ENCODE results near the gene DES. TPM values are rescaled to one million over a fixed set of nuclear protein-coding genes. Genes with fewer than 3 reads are reported as not detected.
"Not testable (repeated sequence)": the region's sequence is repeated elsewhere in the genome, so short reads cannot be mapped to it uniquely, and the experiment has no call there.

DES gene
- 0.17 and 0.77 TPM in 2 replicates for total RNA-seq (2014; rRNA removed; shearing (Covaris generic))

DNA sequence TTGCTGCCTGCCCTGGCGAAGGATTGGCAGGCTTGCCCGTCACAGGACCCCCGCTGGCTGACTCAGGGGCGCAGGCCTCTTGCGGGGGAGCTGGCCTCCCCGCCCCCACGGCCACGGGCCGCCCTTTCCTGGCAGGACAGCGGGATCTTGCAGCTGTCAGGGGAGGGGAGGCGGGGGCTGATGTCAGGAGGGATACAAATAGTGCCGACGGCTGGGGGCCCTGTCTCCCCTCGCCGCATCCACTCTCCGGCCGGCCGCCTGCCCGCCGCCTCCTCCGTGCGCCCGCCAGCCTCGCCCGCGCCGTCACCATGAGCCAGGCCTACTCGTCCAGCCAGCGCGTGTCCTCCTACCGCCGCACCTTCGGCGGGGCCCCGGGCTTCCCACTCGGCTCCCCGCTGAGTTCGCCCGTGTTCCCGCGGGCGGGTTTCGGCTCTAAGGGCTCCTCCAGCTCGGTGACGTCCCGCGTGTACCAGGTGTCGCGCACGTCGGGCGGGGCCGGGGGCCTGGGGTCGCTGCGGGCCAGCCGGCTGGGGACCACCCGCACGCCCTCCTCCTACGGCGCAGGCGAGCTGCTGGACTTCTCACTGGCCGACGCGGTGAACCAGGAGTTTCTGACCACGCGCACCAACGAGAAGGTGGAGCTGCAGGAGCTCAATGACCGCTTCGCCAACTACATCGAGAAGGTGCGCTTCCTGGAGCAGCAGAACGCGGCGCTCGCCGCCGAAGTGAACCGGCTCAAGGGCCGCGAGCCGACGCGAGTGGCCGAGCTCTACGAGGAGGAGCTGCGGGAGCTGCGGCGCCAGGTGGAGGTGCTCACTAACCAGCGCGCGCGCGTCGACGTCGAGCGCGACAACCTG lies at the start of gene DES:
Gene DES (plus strand): TSS at position 223 of the 857 bp plus-strand sequence. CDS start 86 bp downstream, at position 309.
- no peak for DNase-seq (ENCODE audit: low read depth)

GRCh38 chr2:219368690-219369191 lies 49.4 kb upstream of the DES start:
- peak; percentile 76 for DNase-seq (ENCODE audit: low read depth)

GRCh38 chr2:219369447-219369861 lies 48.7 kb upstream of the DES start:
- DNase-seq (ENCODE audit: low read depth): no peak

DNA sequence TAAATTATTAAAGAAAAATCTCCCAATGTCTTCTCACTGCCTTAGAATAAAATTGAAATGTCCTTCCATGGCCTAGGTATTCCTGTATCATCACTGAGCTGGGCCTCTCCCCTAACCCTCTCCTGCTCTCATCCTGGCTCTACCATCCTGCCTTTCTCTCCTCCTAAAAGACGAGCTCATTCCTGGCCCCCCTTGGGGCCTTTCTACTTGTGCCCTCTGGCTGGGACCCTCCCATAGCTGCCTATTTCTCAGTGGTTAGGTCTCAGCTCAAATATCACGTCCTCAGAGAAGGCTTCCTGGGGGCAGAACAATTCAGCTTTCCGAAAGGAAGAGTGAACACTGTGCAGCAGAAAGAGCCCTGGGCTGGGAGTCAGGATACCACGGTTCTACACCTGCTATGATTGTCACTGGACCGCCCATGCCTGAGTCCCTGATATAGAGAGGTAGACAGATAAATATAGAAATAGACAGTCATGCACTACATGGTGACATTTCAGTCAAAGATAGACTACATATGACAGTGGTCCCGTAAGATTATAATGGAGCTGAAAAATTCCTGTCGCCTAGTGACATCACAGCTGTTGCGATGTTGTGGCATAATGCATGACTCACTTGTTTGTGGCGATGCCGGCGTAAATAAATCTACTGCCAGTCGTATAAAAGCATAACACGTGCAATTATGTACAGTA lies 39.9 kb upstream of the DES start:
- no peak for DNase-seq (ENCODE audit: low read depth)

GRCh38 chr2:219380926-219381325 lies 37.3 kb upstream of the DES start:
- DNase-seq (ENCODE audit: low read depth): no peak

GRCh38 chr2:219381448-219381847 lies 36.7 kb upstream of the DES start:
- DNase-seq (ENCODE audit: low read depth): no peak

GRCh38 chr2:219384083-219384713 lies 34.0 kb upstream of the DES start:
- no peak for DNase-seq (ENCODE audit: low read depth)

DNA sequence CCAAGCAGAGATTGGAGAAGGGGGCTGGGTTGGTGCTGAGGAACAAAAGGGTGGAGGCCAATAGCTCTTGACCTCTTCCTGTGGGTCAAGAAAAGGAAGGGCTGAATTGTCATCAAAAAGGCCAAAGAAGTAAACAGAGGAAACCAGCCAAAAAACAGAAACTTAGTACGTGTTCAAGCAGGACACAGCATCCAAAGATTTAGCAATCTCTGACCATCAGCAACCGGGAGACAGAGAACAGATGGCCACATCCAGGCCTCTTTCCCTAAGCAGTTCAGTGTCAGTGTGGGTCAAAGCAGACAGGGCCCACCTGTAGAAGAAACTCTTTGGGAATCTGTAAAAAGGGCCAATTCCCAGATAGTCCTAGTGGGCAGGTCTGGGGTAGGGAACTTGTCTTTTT lies 33.3 kb upstream of the DES start:
- no peak for DNase-seq (ENCODE audit: low read depth)

- no peak for DNase-seq (ENCODE audit: low read depth)
Observed at GRCh38 chr2:219385958-219386520, 32.1 kb upstream of the DES start.

DNA sequence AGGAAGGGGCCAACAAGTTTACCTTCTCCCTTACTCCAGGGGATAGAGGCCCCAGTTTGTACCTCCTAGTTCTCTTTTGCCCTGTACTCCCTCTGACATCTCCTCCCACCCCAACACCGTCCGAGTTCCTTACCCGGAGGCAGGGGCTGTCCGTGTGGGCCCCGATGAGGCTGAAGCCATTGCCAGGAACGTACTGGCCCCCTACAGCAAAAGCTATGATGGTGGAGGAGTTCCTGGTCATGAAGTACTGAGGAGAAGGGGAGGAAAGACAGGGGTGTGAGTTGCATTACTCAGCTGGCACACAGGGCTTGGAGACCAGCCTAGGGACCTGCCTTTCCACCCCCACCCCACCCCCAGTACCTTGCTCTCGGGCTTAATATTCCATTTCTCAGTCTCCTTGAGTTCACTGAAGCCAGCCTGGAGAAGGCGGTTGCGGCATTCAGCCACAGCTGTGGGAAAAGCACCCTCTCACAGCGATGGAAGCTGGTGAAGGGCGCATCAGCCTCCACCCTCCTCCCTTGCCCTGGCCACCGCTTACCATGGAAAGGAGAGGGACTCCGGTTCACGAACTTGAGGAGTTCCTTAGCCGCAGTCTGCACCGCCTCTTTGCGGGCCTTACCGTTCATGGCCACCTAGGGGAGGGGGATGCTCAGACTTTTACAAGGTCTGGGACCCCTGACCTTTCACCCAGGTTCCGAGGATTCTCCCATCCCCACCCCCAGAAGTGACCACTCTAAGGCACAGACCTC lies 31.5 kb upstream of the DES start:
- DNase-seq (ENCODE audit: low read depth): no peak

GRCh38 chr2:219387306-219388120 lies 30.7 kb upstream of the DES start, which contains the start of gene DNPEP:
TSS of gene DNPEP (minus strand) at chr2:219387912. CDS start at chr2:219387794, 118 bp downstream.
- DNase-seq (ENCODE audit: low read depth): peak; percentile 91

DNA sequence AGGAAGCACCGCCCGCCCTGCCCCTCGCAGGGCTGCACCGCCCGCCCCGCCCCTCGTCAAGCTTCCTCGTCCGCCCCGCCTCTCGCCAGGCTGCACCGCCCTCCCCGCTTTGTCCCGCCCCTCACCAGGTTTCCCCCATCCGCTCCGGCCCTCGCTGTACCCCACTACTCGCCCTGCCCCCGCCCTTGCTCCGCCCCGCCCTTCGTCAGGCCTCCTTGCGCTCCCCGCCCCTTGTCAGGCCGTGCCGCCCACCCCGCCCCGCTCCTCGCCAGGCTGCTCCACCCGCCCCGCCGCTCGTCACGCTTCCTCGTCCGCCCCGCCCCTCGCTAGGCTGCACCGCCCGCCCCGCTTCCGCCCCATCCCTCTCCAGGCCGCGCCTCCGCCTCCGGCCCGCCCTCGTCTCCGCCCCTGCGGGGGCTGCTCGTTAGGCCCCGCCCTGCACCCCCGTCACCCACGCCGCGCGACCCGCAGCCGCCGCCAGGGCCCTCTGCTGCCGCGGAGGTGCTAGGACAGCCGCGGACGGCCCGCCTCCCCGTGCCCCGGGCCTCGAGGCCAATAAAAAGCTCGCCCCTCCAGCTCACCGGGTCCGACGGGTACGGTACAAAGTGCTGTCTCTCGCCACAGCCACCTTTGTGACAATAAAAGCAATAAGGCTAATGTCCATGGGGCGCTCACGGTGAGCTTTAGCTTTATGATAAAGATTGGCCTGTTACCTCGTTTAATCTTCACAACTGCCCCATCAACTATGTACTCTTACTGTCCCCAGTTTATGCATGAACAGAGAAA lies 29.9 kb upstream of the DES start:
- DNase-seq (ENCODE audit: low read depth): peak; percentile 97

- no peak for DNase-seq (ENCODE audit: low read depth)
Observed at GRCh38 chr2:219388907-219389156, 29.3 kb upstream of the DES start.

- no peak for DNase-seq (ENCODE audit: low read depth)
Observed at GRCh38 chr2:219392754-219393153, 25.4 kb upstream of the DES start.

GRCh38 chr2:219395056-219395455 lies 23.1 kb upstream of the DES start:
- DNase-seq (ENCODE audit: low read depth): not testable (repeated sequence)

DNA sequence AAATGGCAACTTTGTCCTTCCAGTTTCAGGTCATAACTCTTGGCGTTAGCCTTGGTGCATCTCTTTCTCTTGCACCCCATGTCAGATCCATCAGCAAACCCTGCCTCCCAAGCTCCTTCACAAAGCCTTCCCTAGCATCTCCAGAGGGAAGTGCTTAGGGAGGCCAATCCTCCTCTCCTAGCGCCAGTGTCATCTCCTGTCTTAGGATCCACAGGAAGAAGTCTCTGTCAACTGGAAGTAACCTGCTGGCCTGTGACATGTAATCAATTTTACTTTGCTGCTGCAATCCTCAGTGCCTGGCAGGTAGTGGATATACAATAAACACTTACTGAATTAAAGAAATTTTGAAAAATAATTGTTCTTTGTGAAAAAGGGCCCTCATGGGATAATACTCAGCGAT lies 22.6 kb upstream of the DES start:
- no peak for DNase-seq (ENCODE audit: low read depth)

DNA sequence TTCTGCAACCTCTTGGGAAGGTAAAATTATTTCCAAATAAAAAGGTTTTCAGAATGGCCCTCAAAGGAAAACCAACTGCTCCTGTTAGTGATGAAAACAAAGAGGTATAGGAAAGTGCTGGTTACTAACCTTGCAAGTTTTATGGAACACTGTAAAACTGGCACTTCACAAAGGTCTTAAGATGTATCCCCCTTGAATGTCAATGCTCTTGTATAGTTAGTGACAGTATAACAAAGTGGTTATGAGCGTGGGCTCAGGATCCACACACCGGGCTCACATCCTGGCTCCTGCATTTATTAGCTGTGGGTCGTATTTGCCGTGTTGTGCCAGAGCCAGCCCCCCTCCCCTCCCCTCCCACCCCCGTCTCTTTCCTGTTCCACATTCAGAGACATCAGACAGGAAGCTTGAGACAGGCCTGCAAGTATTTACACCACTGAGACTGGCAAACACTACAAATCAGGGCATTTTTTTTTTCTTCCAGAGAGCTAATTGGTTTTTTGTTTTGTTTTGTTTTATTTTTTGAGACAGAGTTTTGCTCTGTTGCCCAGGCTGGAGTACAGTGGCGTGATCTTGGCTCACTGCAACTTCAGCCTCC lies 21.2 kb upstream of the DES start:
- no peak for DNase-seq (ENCODE audit: low read depth)

GRCh38 chr2:219398721-219399363 lies 19.3 kb upstream of the DES start:
- DNase-seq (ENCODE audit: low read depth): no peak
